Peyer's patch (tissue), 4 donors: ENCODE measurements around the gene TIMM17A. TPM values are rescaled to one million over a fixed set of nuclear protein-coding genes. Genes with fewer than 3 reads are reported as not detected.
A peak's percentile ranks its signal among the peaks of the same experiment; 100 is the strongest.

Source experiments
- DNase-seq, 3 donors: peaks; one replicate each; pipeline ENCODE4 v3.0.0-alpha.2; 2017 to 2019
- H3K27ac ChIP-seq, 4 donors: fragments of 200-600 bp; sonication (generic); one replicate each; pipeline ENCODE4 v1.5.1; 2016 to 2019
- H3K27me3 ChIP-seq, 2 donors: fragments of 200-600 bp; sonication (generic); one replicate each; pipeline ENCODE4 v1.5.1; 2019
- H3K36me3 ChIP-seq, 3 donors: fragments of 200-600 bp; sonication (generic); one replicate each; pipeline ENCODE4 v1.5.1; 2016 to 2019
- H3K4me1 ChIP-seq, 4 donors: fragments of 200-600 bp; sonication (generic); one replicate each; pipeline ENCODE4 v1.5.1; 2016 to 2019
- H3K4me3 ChIP-seq, 4 donors: fragments of 200-600 bp; sonication (generic); 1 replicate in 3 of 4; 2 replicates in 1 of 4; pipeline ENCODE4 v1.5.1; 2016 to 2019; ENCODE audit warnings: mild to moderate bottlenecking in 1 of 4
- H3K9me3 ChIP-seq, 4 donors: fragments of 200-600 bp; sonication (generic); one replicate each; pipeline ENCODE4 v1.5.1; 2016 to 2019; ENCODE audit warnings: mild to moderate bottlenecking in 1 of 4
- CTCF ChIP-seq, 6 experiments: fragments of 450-650 bp in 4 of 6; fragments of 200-600 bp in 2 of 6; sonication (generic) in 1 of 6; IDR thresholded peaks; one replicate each; pipeline ENCODE4 v1.5.1; 2017 to 2019; ENCODE audit warnings: antibody characterized with exemption in 6 of 6, mild to moderate bottlenecking in 3 of 6, moderate library complexity in 1 of 6
- POLR2A ChIP-seq, 2 donors: fragments of 450-650 bp; IDR thresholded peaks; one replicate each; pipeline ENCODE4 v1.5.1; 2017; ENCODE audit warnings: antibody characterized with exemption in 2 of 2, mild to moderate bottlenecking in 2 of 2, moderate library complexity in 2 of 2
- total RNA-seq, 4 donors: library from RNA; depleted of rRNA; stranded (reverse); fragments of >200 nt; gene quantifications; one replicate each; pipeline ENCODE4 v1.1.0, GENCODE V29; 2016

TIMM17A gene
- total RNA-seq, 4 donors from 2014 or later, result 20.6 to 31.0 (median 21.6) TPM

- peak; percentile 99 to 100 for TF ChIP-seq POLR2A (IDR thresholded peaks at IDR 0.05)
- peak in 2 of 6 experiments; percentile 2 to 8 for TF ChIP-seq CTCF (IDR thresholded peaks at IDR 0.05)
- H3K27ac ChIP-seq, result peak within 1 kb of the TSS in 3 of 4 donors; percentile 80 to 99 (median 96)
- peaks cover 0 to 51% (median 0%) of the 10 kb centered on the region in 3 donors for H3K36me3 ChIP-seq
- peak within 1 kb of the TSS in 3 of 4 donors; percentile 42 to 77 (median 67) for H3K4me3 ChIP-seq
- H3K27me3 ChIP-seq, result no peaks in the 10 kb centered on the region
- peaks cover 0 to 5% (median 0%) of the 10 kb centered on the region in 4 donors for H3K4me1 ChIP-seq
- DNase-seq, result peak in 2 of 3 donors; percentile 91 to 92
- no peaks in the 10 kb centered on the region for H3K9me3 ChIP-seq
Observed at GRCh38 chr1:202010180-202011015, 55.1 kb downstream of the TIMM17A start, which contains the start of gene ELF3. Gene ELF3 (plus strand): TSS chr1:202010587. CDS start chr1:202011137, 550 bp downstream.

GRCh38 chr1:202011994-202012393 is 56.7 kb downstream of the TIMM17A start:
- peak in 1 of 3 donors; percentile 69 for DNase-seq
- Histone ChIP-seq H3K4me3 (peak overlapping the region in 3 of 4 donors; percentile 42 to 77 (median 67)), H3K36me3 (peaks cover 0 to 43% (median 0%) of the 10 kb centered on the region in 3 donors), H3K4me1 (peaks cover 0 to 5% (median 0%) of the 10 kb centered on the region in 4 donors), H3K9me3 (no peaks in the 10 kb centered on the region), H3K27me3 (no peaks in the 10 kb centered on the region), H3K27ac (peak overlapping the region in 3 of 4 donors; percentile 80 to 99 (median 96))
- no peak for TF ChIP-seq CTCF (IDR thresholded peaks at IDR 0.05)
- no peak for TF ChIP-seq POLR2A (IDR thresholded peaks at IDR 0.05)

- H3K27ac ChIP-seq, result peak overlapping the region in 3 of 4 donors; percentile 80 to 99 (median 96)
- TF ChIP-seq POLR2A (IDR thresholded peaks at IDR 0.05), result no peak
- peak in 2 of 6 experiments; percentile 6 to 17 for TF ChIP-seq CTCF (IDR thresholded peaks at IDR 0.05)
- no peaks in the 10 kb centered on the region for H3K27me3 ChIP-seq
- H3K9me3 ChIP-seq, result no peaks in the 10 kb centered on the region
- DNase-seq, result peak in 2 of 3 donors; percentile 52 to 63
- H3K4me1 ChIP-seq, result peaks cover 0 to 5% (median 0%) of the 10 kb centered on the region in 4 donors
- H3K4me3 ChIP-seq, result peak overlapping the region in 3 of 4 donors; percentile 42 to 77 (median 67)
- peaks cover 0 to 43% (median 0%) of the 10 kb centered on the region in 3 donors for H3K36me3 ChIP-seq
Observed at GRCh38 chr1:202012544-202013478, 57.5 kb downstream of the TIMM17A start.

- Histone ChIP-seq H3K9me3 (no peaks in the 10 kb centered on the region), H3K36me3 (peaks cover 0 to 43% (median 0%) of the 10 kb centered on the region in 3 donors), H3K27ac (peak overlapping the region in 3 of 4 donors; percentile 80 to 99 (median 96)), H3K4me3 (peak overlapping the region in 3 of 4 donors; percentile 42 to 77 (median 67)), H3K27me3 (no peaks in the 10 kb centered on the region), H3K4me1 (peaks cover 0 to 5% (median 0%) of the 10 kb centered on the region in 4 donors)
- TF ChIP-seq CTCF (IDR thresholded peaks at IDR 0.05) (no peak), POLR2A (IDR thresholded peaks at IDR 0.05) (no peak)
- DNase-seq, result peak in 2 of 3 donors; percentile 50 to 66
Observed at GRCh38 chr1:202013603-202014002, 58.3 kb downstream of the TIMM17A start.

- Histone ChIP-seq H3K9me3 (no peaks in the 10 kb centered on the region), H3K4me1 (peaks cover 0 to 5% (median 0%) of the 10 kb centered on the region in 4 donors), H3K4me3 (peak overlapping the region in 3 of 4 donors; percentile 42 to 77 (median 67)), H3K36me3 (peaks cover 0 to 43% (median 0%) of the 10 kb centered on the region in 3 donors), H3K27ac (peak overlapping the region in 3 of 4 donors; percentile 80 to 99 (median 96)), H3K27me3 (no peaks in the 10 kb centered on the region)
- DNase-seq, result no peak
- TF ChIP-seq CTCF (IDR thresholded peaks at IDR 0.05) (no peak), POLR2A (IDR thresholded peaks at IDR 0.05) (no peak)
Observed at GRCh38 chr1:202014060-202014459, 58.8 kb downstream of the TIMM17A start.
